A549 (cell line): ENCODE measurements around the gene PGF.

ENCODE experiments used
- MAFK ChIP-seq: fragments of 450-650 bp; IDR thresholded peaks from 2 replicates; pipeline ENCODE4 v1.6.1; 2014; ENCODE audit not compliant: partially characterized antibody
- RCOR1 ChIP-seq: fragments of 150-350 bp; IDR thresholded peaks from 2 replicates; pipeline ENCODE4 v1.6.1; 2014; ENCODE audit warnings: antibody characterized with exemption, low read length, low read depth
- TF ChIP-seq, protein P1 (sequence below): fragments of >200 bp; sonication (Bioruptor Twin); formaldehyde crosslinking; IDR thresholded peaks from 3 replicates; pipeline ENCODE4 v1.6.1; 2016
- TF ChIP-seq, protein P2 (sequence below): fragments of >200 bp; sonication (Bioruptor Twin); formaldehyde crosslinking; IDR thresholded peaks from 3 replicates; pipeline ENCODE4 v1.5.1; 2016

DNA sequence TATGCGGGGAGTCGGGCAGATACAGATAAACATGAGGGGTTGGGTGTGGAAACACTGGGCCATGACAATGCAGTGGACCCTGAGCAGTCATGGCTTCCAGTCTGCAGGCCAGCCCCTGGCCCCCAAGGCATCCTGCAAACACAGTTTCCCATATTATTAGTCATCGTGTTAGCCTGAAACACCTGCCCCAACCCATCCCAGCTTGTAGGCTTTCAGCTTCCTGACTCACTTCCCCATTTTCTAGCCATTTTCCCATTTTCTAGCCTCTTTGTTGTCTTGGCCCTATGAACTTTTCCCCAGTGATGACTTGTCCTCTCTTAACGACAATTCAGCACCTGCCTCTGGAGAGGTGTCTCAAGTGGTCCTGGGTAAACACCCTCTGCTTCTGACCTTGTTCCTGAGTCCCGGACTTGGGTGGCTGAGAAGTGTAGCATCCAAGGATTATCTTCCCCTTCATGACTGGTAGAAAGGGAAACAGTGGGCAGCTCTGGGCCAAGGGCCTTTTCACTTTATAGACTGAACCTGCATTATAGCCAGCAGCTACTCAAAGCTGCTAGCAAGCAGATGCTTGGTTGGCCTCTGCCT lies 4.3 kb upstream of the PGF start:
- TF ChIP-seq, protein P1, sequence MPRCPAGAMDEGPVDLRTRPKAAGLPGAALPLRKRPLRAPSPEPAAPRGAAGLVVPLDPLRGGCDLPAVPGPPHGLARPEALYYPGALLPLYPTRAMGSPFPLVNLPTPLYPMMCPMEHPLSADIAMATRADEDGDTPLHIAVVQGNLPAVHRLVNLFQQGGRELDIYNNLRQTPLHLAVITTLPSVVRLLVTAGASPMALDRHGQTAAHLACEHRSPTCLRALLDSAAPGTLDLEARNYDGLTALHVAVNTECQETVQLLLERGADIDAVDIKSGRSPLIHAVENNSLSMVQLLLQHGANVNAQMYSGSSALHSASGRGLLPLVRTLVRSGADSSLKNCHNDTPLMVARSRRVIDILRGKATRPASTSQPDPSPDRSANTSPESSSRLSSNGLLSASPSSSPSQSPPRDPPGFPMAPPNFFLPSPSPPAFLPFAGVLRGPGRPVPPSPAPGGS, result no peak
- no peak for TF ChIP-seq MAFK
- TF ChIP-seq RCOR1, result no peak
- TF ChIP-seq, protein P2, sequence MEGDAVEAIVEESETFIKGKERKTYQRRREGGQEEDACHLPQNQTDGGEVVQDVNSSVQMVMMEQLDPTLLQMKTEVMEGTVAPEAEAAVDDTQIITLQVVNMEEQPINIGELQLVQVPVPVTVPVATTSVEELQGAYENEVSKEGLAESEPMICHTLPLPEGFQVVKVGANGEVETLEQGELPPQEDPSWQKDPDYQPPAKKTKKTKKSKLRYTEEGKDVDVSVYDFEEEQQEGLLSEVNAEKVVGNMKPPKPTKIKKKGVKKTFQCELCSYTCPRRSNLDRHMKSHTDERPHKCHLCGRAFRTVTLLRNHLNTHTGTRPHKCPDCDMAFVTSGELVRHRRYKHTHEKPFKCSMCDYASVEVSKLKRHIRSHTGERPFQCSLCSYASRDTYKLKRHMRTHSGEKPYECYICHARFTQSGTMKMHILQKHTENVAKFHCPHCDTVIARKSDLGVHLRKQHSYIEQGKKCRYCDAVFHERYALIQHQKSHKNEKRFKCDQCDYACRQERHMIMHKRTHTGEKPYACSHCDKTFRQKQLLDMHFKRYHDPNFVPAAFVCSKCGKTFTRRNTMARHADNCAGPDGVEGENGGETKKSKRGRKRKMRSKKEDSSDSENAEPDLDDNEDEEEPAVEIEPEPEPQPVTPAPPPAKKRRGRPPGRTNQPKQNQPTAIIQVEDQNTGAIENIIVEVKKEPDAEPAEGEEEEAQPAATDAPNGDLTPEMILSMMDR, result no peak
